Measurements from ENCODE around the gene KRT40. TPM values are rescaled to one million over a fixed set of nuclear protein-coding genes. Genes with fewer than 3 reads are reported as not detected.

The KRT40 gene
- not detected for polyA plus RNA-seq (2012; ENCODE audit: missing spikeins)

DNA sequence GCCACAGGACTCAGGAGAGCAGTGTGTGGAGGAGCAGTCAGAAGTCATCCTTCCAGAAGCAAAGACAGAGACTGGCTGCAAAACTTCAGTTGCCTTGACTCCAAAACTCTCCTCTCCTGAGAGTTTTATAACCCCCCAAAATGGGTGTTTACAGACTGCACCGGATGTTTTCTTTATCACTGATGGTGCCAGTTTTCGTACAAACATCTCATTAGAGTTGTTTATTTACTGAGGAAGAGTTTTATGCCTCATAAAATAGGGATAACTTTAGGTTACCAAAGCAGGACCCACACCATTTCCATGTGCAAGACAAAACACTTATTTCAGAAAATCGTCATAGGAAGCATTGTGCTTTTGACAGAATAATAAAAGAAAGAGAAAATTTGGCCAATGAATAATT, at the start of gene KRT40:
Gene KRT40 (minus strand): TSS at position 101 of the 400 bp plus-strand sequence. CDS start 53 bp downstream, at position 48.
- no peak for FAIRE-seq
- TF ChIP-seq POLR2A (IDR thresholded peaks at IDR 0.05; ENCODE audit: low read depth, low read length): no peak
- no peak for TF ChIP-seq TAF1 (IDR thresholded peaks at IDR 0.05; ENCODE audit: borderline replicate concordance, low read depth, low read length)
- TF ChIP-seq POLR2AphosphoS5 (IDR thresholded peaks at IDR 0.05; ENCODE audit: low read depth, low read length): no peak
- DNase-seq (ENCODE audit: insufficient read length): no peak

DNA sequence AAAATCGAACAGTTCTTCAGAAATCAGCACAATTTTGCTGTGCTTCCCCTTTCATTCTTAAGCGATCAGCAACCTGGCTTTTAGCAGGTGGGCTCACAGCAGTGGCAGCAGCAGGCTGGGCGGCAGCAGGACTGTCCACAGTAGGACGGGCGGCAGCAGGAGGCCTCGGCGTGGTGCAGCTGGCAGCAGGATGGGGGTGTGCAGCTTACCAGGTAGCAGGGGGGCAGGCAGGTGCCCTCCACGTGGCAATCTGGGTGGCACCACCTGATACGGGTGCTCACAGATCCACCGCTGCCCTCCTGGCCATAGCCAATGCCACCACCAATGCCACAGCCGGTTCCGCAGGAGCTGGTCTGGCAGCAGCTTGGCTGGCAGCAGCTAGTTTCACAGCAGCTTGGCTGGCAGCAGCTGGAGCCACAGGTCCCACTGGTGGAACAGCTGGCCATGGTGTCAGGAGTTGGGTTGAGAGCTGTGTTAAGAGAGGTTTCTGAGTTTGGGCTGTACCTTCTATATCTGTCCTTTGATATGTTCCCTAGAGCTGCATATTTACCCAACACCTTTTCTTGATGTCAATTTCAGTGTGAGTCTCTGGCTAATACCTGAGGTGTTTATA, 45.6 kb upstream of the KRT40 start, which contains the start of gene KRTAP1-4:
Gene KRTAP1-4 (minus strand): TSS at position 563 of the 613 bp plus-strand sequence. CDS start 117 bp downstream, at position 446.
- DNase-seq (ENCODE audit: insufficient read length) (no peak), FAIRE-seq (no peak)

DNA sequence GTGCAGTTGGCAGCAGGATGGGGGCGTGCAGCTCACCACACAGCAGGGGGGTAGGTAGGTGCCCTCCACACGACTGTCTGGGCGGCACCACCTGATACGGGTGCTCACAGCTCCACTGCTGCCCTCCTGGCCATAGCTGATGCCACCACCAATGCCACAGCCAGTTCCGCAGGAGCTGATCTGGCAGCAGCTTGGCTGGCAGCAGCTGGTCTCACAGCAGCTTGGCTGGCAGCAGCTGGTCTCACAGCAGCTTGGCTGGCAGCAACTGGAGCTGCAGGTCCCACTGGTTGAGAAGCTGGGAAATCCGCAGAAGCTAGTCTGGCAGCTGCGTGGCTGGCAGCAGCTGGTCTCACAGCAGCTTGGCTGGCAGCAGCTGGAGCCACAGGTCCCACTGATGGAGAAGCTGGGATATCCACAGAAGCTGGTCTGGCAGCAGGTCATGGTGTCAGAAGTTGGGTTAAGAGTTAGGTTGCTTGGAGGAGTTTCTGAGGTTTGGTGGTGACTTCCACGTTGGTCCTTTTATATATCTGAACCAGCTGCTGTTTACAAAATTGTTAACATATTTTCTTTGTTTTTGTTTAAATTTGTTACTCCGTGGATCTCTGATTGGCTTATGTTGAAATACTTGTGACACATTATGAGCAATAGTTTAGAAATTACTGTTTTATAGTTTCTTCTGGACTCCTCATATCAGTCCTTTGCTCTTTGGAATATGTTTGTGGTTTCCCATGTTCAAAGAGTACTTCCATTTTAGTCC, 42.8 kb upstream of the KRT40 start, which contains the start of gene KRTAP1-5:
Gene KRTAP1-5 (minus strand): TSS at position 494 of the 757 bp plus-strand sequence. CDS start 53 bp downstream, at position 441.
- FAIRE-seq (no peak), DNase-seq (ENCODE audit: insufficient read length) (no peak)
- TF ChIP-seq TAF1 (IDR thresholded peaks at IDR 0.05; ENCODE audit: borderline replicate concordance, low read depth, low read length): no peak
- no peak for TF ChIP-seq POLR2AphosphoS5 (IDR thresholded peaks at IDR 0.05; ENCODE audit: low read depth, low read length)
- no peak for TF ChIP-seq POLR2A (IDR thresholded peaks at IDR 0.05; ENCODE audit: low read depth, low read length)

More for the DNA sequence above, 45.6 kb upstream of the KRT40 start, which contains the start of gene KRTAP1-4:
- TF ChIP-seq POLR2A (IDR thresholded peaks at IDR 0.05; ENCODE audit: low read depth, low read length) (no peak), POLR2AphosphoS5 (IDR thresholded peaks at IDR 0.05; ENCODE audit: low read depth, low read length) (no peak), TAF1 (IDR thresholded peaks at IDR 0.05; ENCODE audit: borderline replicate concordance, low read depth, low read length) (no peak)

DNA sequence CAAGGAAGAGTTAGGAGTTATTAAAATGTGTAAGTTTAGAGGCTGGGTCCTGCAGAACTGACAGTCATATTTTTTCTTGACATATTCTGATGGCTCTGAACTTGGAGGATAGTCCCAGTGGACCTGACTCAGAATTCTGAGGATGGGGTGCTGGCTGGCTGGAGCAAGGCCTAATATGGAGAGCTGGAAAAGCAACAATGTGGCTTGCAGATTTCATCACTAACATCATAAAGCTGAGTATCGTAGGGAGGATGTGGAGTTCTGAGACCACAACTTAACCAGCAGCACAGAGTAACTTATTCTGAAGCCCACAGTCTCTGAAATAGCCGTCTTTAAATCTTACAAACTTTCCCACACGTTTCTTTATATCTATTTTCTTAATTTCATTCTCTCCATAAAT, 40.6 kb upstream of the KRT40 start:
- DNase-seq (ENCODE audit: insufficient read length) (no peak), FAIRE-seq (no peak)
- no peak for TF ChIP-seq POLR2AphosphoS5 (IDR thresholded peaks at IDR 0.05; ENCODE audit: low read depth, low read length)

DNA sequence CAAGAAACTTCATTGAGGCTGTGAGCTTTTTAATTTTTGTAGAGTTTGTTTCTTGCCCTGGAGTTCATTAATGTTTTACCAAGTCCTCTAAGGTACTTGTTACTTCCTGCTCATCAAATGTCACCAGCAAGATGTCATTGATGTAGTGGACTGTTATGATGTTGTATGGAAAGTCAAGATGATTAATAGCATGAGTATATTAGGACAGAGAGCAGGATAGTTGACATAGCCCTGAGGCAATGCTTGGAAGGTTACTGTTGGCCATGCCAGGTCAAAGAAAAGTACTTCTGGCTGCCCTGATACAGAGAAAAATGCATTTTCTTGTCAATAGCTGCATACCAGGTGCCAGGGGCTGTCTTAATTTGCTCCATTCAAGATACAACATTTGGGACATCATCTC, 36.2 kb upstream of the KRT40 start:
- no peak for DNase-seq (ENCODE audit: insufficient read length)
- TF ChIP-seq POLR2AphosphoS5 (IDR thresholded peaks at IDR 0.05; ENCODE audit: low read depth, low read length) (no peak), POLR2A (IDR thresholded peaks at IDR 0.05; ENCODE audit: low read depth, low read length) (no peak), TAF1 (IDR thresholded peaks at IDR 0.05; ENCODE audit: borderline replicate concordance, low read depth, low read length) (no peak)
- no peak for FAIRE-seq

DNA sequence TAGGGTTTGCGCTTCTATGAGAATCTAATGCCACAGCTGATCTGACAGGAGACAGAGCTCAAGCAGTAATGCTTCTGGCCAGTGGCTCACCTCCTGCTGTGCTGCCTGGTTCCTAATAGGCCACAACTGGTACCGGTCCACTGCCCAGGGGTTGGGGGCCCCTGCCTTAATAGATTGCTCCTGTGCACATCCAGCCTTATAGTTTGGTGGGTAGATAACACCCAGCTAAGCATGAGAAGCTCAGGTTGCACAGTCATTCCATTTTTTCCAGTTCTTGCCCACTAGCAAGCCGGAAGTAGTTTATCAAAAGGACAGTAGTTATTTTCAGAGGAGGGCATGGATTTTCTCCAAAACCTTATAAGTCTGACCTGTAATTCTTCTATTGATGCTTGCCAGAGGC, 35.3 kb upstream of the KRT40 start:
- no peak for FAIRE-seq

DNA sequence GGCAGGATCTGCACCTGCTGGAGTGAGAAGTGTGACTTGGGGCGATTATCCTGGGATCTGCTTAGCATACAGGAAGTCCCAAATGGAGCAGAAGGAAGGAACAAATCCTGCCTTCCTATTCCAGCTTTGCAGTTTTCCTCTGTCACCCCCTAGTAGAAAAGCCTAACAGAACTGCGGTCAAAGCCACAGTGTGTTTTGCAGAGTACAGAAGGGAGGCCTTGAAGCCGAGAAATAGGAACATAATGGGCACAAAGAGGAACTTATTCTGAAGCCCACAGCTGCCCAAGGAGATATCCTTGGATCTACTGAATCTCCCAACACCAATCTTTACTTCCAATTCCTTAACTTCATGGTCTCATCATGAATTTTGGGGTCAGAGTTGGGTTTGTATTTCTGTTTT, 34.4 kb upstream of the KRT40 start:
- FAIRE-seq: no peak
- DNase-seq (ENCODE audit: insufficient read length): no peak
- TF ChIP-seq POLR2A (IDR thresholded peaks at IDR 0.05; ENCODE audit: low read depth, low read length) (no peak), POLR2AphosphoS5 (IDR thresholded peaks at IDR 0.05; ENCODE audit: low read depth, low read length) (no peak), TAF1 (IDR thresholded peaks at IDR 0.05; ENCODE audit: borderline replicate concordance, low read depth, low read length) (no peak)

More for the DNA sequence above, 35.3 kb upstream of the KRT40 start:
- no peak for TF ChIP-seq TAF1 (IDR thresholded peaks at IDR 0.05; ENCODE audit: borderline replicate concordance, low read depth, low read length)
- TF ChIP-seq POLR2AphosphoS5 (IDR thresholded peaks at IDR 0.05; ENCODE audit: low read depth, low read length): no peak
- no peak for TF ChIP-seq POLR2A (IDR thresholded peaks at IDR 0.05; ENCODE audit: low read depth, low read length)
- no peak for DNase-seq (ENCODE audit: insufficient read length)

DNA sequence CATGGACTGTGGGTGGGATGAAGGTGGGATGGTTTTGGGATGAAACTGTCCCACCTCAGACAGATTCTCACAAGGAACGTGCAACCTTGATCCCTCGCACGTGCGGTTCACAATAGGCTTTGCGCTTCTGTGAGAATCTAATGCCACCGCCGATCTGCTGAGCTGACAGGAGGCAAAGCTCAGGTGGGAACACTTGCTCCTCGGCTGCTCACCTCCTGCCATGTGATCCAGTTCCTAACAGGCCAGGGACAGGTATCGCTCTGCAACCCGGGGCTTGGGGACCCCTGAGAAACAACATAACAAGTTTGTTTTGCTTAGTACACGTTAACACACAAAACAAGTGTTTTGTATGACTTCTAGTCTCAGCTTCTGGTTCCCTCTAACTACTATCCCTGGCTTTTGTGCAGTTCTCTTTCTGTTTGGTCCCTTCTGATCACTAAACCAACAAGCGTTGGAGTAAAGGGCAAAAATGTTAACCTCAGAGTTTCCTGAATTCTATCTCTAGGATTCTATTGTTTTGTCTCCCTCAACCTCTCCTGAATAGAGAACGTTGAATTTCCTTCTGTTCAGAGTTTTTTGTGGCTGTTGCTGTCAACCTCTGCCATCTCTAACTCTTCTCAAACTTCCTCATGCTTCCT, 32.6 kb upstream of the KRT40 start:
- no peak for TF ChIP-seq POLR2A (IDR thresholded peaks at IDR 0.05; ENCODE audit: low read depth, low read length)
- FAIRE-seq: no peak
- no peak for DNase-seq (ENCODE audit: insufficient read length)

DNA sequence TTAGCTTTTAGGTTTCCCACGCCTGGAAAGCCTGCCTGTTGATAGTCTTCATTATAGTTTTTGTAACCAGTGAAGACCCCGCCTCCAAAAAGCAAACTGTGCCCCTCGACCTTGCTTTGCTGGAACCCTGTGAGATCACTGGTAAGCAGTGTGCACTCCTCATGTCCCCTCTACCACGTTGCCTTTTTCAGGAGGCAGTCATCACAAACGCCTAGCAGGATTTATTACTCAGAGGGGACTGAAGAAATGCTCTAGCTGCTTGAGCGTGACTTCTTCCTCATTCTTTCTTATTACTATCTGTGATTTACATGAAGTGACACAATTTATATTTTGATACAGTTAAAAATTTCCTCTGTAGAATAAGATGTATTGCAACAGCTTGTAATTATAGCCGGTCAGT, 31.3 kb upstream of the KRT40 start:
- TF ChIP-seq POLR2A (IDR thresholded peaks at IDR 0.05; ENCODE audit: low read depth, low read length): no peak
- no peak for TF ChIP-seq TAF1 (IDR thresholded peaks at IDR 0.05; ENCODE audit: borderline replicate concordance, low read depth, low read length)
- TF ChIP-seq POLR2AphosphoS5 (IDR thresholded peaks at IDR 0.05; ENCODE audit: low read depth, low read length): no peak
- DNase-seq (ENCODE audit: insufficient read length) (no peak), FAIRE-seq (no peak)

DNA sequence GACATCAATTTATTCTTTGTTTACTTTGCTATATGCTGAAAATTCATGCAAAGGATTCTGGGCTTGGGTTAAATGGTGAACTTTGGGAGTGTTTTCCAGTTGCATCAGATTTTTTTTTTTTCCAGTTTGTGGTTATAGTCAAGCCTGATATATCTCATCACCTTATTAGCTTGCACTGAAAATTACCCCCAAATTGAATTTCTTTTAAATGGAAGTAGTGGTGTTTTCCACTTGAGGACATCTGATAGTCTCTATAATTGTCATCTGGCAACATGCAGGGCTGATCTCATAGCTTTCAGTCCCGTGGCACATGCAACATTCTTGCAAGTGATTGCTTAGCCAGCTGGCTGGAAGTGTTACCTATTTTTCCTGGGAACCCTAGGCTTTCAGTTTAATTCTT, 29.5 kb upstream of the KRT40 start:
- FAIRE-seq (no peak), DNase-seq (ENCODE audit: insufficient read length) (no peak)
- TF ChIP-seq POLR2A (IDR thresholded peaks at IDR 0.05; ENCODE audit: low read depth, low read length): no peak

DNA sequence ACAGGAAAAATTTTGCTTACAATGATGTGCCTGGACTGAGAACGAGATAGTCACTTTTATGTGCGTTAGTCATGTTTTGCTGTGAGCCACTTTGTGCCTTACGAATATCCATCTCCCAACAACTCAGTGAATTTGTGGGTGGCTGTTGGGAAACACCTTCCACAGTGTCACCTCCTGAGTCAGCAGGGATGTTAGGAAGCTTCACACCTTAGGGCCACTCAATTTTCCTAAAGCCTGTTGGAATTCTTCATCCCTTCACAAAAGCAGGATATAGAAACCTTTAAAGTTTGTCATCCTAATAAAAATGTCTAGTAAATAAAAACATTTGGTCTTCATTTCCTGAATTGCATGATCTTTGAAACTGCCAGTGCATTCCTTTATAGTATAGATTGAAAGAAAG, 29.1 kb upstream of the KRT40 start:
- TF ChIP-seq POLR2AphosphoS5 (IDR thresholded peaks at IDR 0.05; ENCODE audit: low read depth, low read length): no peak
- no peak for TF ChIP-seq TAF1 (IDR thresholded peaks at IDR 0.05; ENCODE audit: borderline replicate concordance, low read depth, low read length)
- no peak for TF ChIP-seq POLR2A (IDR thresholded peaks at IDR 0.05; ENCODE audit: low read depth, low read length)
- FAIRE-seq (no peak), DNase-seq (ENCODE audit: insufficient read length) (no peak)
